ENCODE measurements around the gene SERPINB13.

SERPINB13 gene

GRCh38 chr18:63590373-63590772 lies 3.2 kb downstream of the SERPINB13 start:
- no peak for TF ChIP-seq CTCF (IDR thresholded peaks at IDR 0.05)

GRCh38 chr18:63590966-63591695 lies 4.0 kb downstream of the SERPINB13 start:
- TF ChIP-seq CTCF (IDR thresholded peaks at IDR 0.05) = no peak

GRCh38 chr18:63591725-63592124 lies 4.6 kb downstream of the SERPINB13 start:
- TF ChIP-seq CTCF (IDR thresholded peaks at IDR 0.05) = no peak

GRCh38 chr18:63592471-63592870 lies 5.3 kb downstream of the SERPINB13 start:
- no peak for TF ChIP-seq CTCF (IDR thresholded peaks at IDR 0.05)

GRCh38 chr18:63596964-63597363 lies 9.8 kb downstream of the SERPINB13 start:
- TF ChIP-seq CTCF (IDR thresholded peaks at IDR 0.05) = no peak

- no peak for TF ChIP-seq CTCF (IDR thresholded peaks at IDR 0.05)
Observed at GRCh38 chr18:63603355-63603754, 16.2 kb downstream of the SERPINB13 start.

GRCh38 chr18:63603772-63604171 lies 16.6 kb downstream of the SERPINB13 start:
- no peak for TF ChIP-seq CTCF (IDR thresholded peaks at IDR 0.05)

Measured in LNCAP (cell line).